DOHH2 (cell line): ENCODE measurements around the gene PDZRN3.

Source experiments
- H3F3A ChIP-seq: fragments of 200-600 bp; sonication (generic), shearing (Covaris generic); 2 replicates; pipeline ENCODE4 v1.6.0; 2016; ENCODE audit warnings: antibody characterized with exemption, mild to moderate bottlenecking; ENCODE audit not compliant: control insufficient read depth, insufficient read depth
- H3K27ac ChIP-seq: fragments of 200-600 bp; sonication (generic); 2 replicates; pipeline ENCODE4 v1.5.1; 2014; ENCODE audit warnings: low read depth, mild to moderate bottlenecking, low read length, moderate library complexity
- H3K27me3 ChIP-seq: fragments of 200-600 bp; sonication (generic); 2 replicates; pipeline ENCODE4 v1.6.1; 2014; ENCODE audit warnings: mild to moderate bottlenecking, low read length, mixed read lengths; ENCODE audit not compliant: control insufficient read depth
- H3K36me3 ChIP-seq: fragments of 200-600 bp; sonication (generic); 2 replicates; pipeline ENCODE4 v1.6.1; 2014; ENCODE audit warnings: mild to moderate bottlenecking, low read length, moderate library complexity, mixed read lengths; ENCODE audit not compliant: control insufficient read depth
- H3K4me1 ChIP-seq: fragments of 200-600 bp; sonication (generic); 2 replicates; pipeline ENCODE4 v1.6.1; 2014; ENCODE audit warnings: mild to moderate bottlenecking, low read length, mixed read lengths; ENCODE audit not compliant: control insufficient read depth
- H3K4me2 ChIP-seq: fragments of 200-600 bp; sonication (generic); 2 replicates; pipeline ENCODE4 v1.6.0; 2014; ENCODE audit warnings: mild to moderate bottlenecking, low read length, moderate library complexity
- H3K4me3 ChIP-seq: fragments of 200-600 bp; sonication (generic); 2 replicates; pipeline ENCODE4 v1.5.1; 2014; ENCODE audit warnings: mild to moderate bottlenecking, low read length, mixed read lengths
- H3K79me2 ChIP-seq: fragments of 200-600 bp; sonication (generic); 2 replicates; pipeline ENCODE4 v1.6.1; 2014; ENCODE audit warnings: mild to moderate bottlenecking, low read length, mixed read lengths; ENCODE audit not compliant: control insufficient read depth
- H3K9me2 ChIP-seq: fragments of 200-600 bp; sonication (generic); replicated peaks from 2 replicates; pipeline ENCODE4 v1.6.1; 2014; ENCODE audit warnings: mild to moderate bottlenecking, low read length, mixed read lengths; ENCODE audit not compliant: control insufficient read depth
- H3K9me3 ChIP-seq: fragments of 200-600 bp; sonication (generic); 2 replicates; pipeline ENCODE4 v1.6.1; 2014; ENCODE audit warnings: antibody characterized with exemption, low read length, mixed read lengths; ENCODE audit not compliant: control insufficient read depth, insufficient read depth
- H4K20me1 ChIP-seq: fragments of 200-600 bp; sonication (generic); 2 replicates; pipeline ENCODE4 v1.6.0; 2014; ENCODE audit warnings: low read depth, mild to moderate bottlenecking, antibody characterized with exemption, low read length, moderate library complexity; ENCODE audit not compliant: control insufficient read depth, insufficient read depth
- EZH2phosphoT487 ChIP-seq: fragments of 200-600 bp; sonication (generic); IDR thresholded peaks from 2 replicates; pipeline ENCODE4 v1.6.1; 2017; ENCODE audit warnings: borderline replicate concordance, mild to moderate bottlenecking, antibody characterized with exemption, low read length, moderate library complexity, mixed read lengths
- TF ChIP-seq, protein P1 (sequence below): fragments of 200-600 bp; sonication (generic); IDR thresholded peaks from one replicate; pipeline ENCODE4 v1.5.1; 2014; ENCODE audit warnings: antibody characterized with exemption, mild to moderate bottlenecking, low read depth, low read length; ENCODE audit not compliant: poor library complexity, severe bottlenecking

Gene PDZRN3

DNA sequence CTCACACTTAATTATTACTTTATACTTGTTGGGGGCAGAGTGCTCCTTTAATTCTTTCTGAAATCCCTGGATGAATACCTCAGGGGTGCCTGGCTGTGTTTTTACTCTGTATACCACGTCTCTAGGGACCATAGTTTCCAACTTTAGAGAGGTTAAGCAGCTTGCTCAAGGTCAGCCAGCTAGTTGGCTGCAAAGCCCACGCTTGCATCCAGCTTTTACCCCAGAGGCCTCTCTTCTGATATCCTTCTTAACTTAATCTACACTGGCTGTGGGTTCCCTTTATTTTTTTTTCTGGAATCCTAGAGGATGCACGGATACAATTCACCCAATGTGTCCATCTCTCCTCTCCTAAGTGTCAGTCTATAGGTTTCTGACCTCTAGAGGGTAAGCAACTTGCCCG, 1.4 kb downstream of the PDZRN3 start:
- Histone ChIP-seq H4K20me1 (no peaks in the 10 kb centered on the region), H3K79me2 (no peaks in the 10 kb centered on the region), H3K36me3 (no peaks in the 10 kb centered on the region), H3K27ac (no peak overlapping the region), H3K9me2 (no peaks in the 10 kb centered on the region), H3K9me3 (no peaks in the 10 kb centered on the region), H3K4me1 (no peaks in the 10 kb centered on the region), H3K4me3 (no peak overlapping the region), H3K4me2 (no peak overlapping the region), H3K27me3 (no peaks in the 10 kb centered on the region), H3F3A (no peaks in the 10 kb centered on the region)
- TF ChIP-seq, protein P1, sequence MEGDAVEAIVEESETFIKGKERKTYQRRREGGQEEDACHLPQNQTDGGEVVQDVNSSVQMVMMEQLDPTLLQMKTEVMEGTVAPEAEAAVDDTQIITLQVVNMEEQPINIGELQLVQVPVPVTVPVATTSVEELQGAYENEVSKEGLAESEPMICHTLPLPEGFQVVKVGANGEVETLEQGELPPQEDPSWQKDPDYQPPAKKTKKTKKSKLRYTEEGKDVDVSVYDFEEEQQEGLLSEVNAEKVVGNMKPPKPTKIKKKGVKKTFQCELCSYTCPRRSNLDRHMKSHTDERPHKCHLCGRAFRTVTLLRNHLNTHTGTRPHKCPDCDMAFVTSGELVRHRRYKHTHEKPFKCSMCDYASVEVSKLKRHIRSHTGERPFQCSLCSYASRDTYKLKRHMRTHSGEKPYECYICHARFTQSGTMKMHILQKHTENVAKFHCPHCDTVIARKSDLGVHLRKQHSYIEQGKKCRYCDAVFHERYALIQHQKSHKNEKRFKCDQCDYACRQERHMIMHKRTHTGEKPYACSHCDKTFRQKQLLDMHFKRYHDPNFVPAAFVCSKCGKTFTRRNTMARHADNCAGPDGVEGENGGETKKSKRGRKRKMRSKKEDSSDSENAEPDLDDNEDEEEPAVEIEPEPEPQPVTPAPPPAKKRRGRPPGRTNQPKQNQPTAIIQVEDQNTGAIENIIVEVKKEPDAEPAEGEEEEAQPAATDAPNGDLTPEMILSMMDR = no peak
- TF ChIP-seq EZH2phosphoT487 = no peak

DNA sequence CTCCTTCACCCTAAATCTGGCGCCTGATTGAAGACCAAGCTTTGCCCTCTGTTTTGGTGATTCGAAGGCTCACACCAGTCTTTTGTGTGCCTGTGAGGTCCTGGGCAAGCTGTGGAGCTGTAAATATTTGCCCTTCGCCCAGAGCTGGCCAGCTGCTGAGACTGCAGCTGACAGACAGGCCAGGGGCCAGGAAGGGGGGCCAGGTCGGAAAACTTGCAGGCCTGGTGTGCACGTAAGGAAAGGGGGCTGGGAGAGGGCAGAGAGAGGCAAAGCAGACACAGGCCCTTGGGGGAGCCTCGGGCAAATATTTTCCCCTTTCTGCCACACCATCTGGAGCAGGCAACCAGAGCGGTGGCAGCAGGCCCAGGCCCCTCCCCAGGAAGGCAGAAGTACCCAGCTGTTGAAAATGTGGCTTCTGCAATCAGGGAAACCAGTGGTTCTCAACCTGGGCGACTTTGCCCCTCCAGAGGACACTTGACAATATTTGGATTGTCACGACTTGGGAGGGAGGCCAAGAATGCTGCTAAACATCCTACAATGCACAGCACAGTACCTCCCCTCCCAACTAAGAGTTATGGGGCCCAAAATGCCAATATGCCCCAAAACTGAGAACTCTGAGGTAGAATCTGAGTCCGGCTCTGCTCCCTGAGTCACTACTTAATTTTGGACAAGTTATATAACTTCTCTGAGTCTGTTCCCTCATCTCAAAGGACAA, 2.5 kb downstream of the PDZRN3 start:
- Histone ChIP-seq H3K4me2 (no peak overlapping the region), H4K20me1 (no peaks in the 10 kb centered on the region), H3K27ac (no peak overlapping the region), H3K79me2 (no peaks in the 10 kb centered on the region), H3K27me3 (no peaks in the 10 kb centered on the region), H3F3A (no peaks in the 10 kb centered on the region), H3K4me3 (no peak overlapping the region), H3K4me1 (no peaks in the 10 kb centered on the region), H3K9me2 (no peaks in the 10 kb centered on the region), H3K9me3 (no peaks in the 10 kb centered on the region), H3K36me3 (no peaks in the 10 kb centered on the region)
- no peak for TF ChIP-seq EZH2phosphoT487
- TF ChIP-seq, protein P1 = no peak

DNA sequence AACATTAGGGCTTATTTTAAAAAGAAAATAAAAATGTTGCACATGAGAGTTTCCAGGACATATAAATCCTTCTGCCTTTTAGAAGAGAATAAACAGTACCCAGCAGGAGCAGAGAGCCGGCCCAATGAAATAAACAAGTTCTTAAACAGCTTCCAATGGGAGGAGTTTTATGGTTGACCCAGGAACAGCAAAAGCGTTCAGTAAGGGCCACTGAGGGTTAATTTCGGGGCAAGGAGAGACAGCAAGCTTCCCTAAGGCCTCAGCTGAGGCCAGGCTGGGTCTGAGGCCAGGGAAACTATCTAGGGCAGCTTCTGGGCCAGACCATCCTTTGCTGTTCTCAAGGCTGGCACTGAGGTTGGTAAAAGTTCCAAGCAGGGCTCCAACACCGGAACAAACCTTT, 3.4 kb downstream of the PDZRN3 start:
- Histone ChIP-seq H3K9me3 (no peaks in the 10 kb centered on the region), H3K27me3 (no peaks in the 10 kb centered on the region), H3K9me2 (no peaks in the 10 kb centered on the region), H3F3A (no peaks in the 10 kb centered on the region), H3K79me2 (no peaks in the 10 kb centered on the region), H3K4me1 (no peaks in the 10 kb centered on the region), H3K4me3 (no peak overlapping the region), H3K36me3 (no peaks in the 10 kb centered on the region), H4K20me1 (no peaks in the 10 kb centered on the region), H3K27ac (no peak overlapping the region), H3K4me2 (no peak overlapping the region)
- TF ChIP-seq EZH2phosphoT487 = no peak
- TF ChIP-seq, protein P1 = no peak
